ENCODE measurements around the gene TRIM39.

GRCh38 chr6:30325150-30325872 lies 1.4 kb upstream of the TRIM39 start:
- TF ChIP-seq ZBTB1 (tag by site-specific recombination; IDR thresholded peaks at IDR 0.05): no peak
- TF ChIP-seq, protein P1, sequence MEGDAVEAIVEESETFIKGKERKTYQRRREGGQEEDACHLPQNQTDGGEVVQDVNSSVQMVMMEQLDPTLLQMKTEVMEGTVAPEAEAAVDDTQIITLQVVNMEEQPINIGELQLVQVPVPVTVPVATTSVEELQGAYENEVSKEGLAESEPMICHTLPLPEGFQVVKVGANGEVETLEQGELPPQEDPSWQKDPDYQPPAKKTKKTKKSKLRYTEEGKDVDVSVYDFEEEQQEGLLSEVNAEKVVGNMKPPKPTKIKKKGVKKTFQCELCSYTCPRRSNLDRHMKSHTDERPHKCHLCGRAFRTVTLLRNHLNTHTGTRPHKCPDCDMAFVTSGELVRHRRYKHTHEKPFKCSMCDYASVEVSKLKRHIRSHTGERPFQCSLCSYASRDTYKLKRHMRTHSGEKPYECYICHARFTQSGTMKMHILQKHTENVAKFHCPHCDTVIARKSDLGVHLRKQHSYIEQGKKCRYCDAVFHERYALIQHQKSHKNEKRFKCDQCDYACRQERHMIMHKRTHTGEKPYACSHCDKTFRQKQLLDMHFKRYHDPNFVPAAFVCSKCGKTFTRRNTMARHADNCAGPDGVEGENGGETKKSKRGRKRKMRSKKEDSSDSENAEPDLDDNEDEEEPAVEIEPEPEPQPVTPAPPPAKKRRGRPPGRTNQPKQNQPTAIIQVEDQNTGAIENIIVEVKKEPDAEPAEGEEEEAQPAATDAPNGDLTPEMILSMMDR (tag by site-specific recombination; IDR thresholded peaks at IDR 0.05): no peak
- TF ChIP-seq SETDB1 (IDR thresholded peaks at IDR 0.05; ENCODE audit: insufficient read length, low read length): no peak
